ENCODE data around the gene FAM131B. TPM values are rescaled to one million over a fixed set of nuclear protein-coding genes. Genes with fewer than 3 reads are reported as not detected.
A peak's percentile ranks its signal among the peaks of the same experiment; 100 is the strongest.

FAM131B gene
- polyA plus RNA-seq, 12 donors: 1.6 to 10.3 (median 2.1) TPM; not detected in 1

- no peak for DNase-seq
These were observed 20.5 kb upstream of the FAM131B start for GRCh38 chr7:143382791-143383641.

GRCh38 chr7:143382126-143382790, 19.7 kb upstream of the FAM131B start:
- no peak for DNase-seq

GRCh38 chr7:143381427-143382125, 19.1 kb upstream of the FAM131B start:
- peak; percentile 83 for DNase-seq

GRCh38 chr7:143380646-143381426, 18.3 kb upstream of the FAM131B start, which contains the start of gene ZYX:
Gene ZYX (plus strand): TSS chr7:143381345. CDS start chr7:143381572, 227 bp downstream.
- DNase-seq: peak; percentile 96

- peak; percentile 94 for DNase-seq
These were observed 17.7 kb upstream of the FAM131B start for GRCh38 chr7:143380260-143380645.

GRCh38 chr7:143379611-143380259, 17.2 kb upstream of the FAM131B start:
- no peak for DNase-seq

GRCh38 chr7:143376396-143376795, 13.9 kb upstream of the FAM131B start:
- DNase-seq: no peak

GRCh38 chr7:143375298-143376034, 13.0 kb upstream of the FAM131B start:
- no peak for DNase-seq

GRCh38 chr7:143374561-143374960, 12.0 kb upstream of the FAM131B start:
- no peak for DNase-seq

- no peak for DNase-seq
These were observed 10.8 kb upstream of the FAM131B start for GRCh38 chr7:143373255-143373794.

GRCh38 chr7:143372070-143372469, 9.6 kb upstream of the FAM131B start:
- DNase-seq: no peak

GRCh38 chr7:143369678-143370651, 7.5 kb upstream of the FAM131B start:
- no peak for DNase-seq

- DNase-seq: no peak
These were observed 5.9 kb upstream of the FAM131B start for GRCh38 chr7:143368387-143368786.

GRCh38 chr7:143367972-143368371, 5.5 kb upstream of the FAM131B start:
- no peak for DNase-seq

GRCh38 chr7:143363016-143363937, 764 bp upstream of the FAM131B start:
- DNase-seq: no peak

- DNase-seq: no peak
These were observed 872 bp downstream of the FAM131B start for GRCh38 chr7:143361552-143362130.
